GM12864 (cell line): ENCODE measurements around the gene RTEL1.

Experiments
- DNase-seq: peaks from one replicate; pipeline ENCODE4 v3.0.0-alpha.2; 2011; ENCODE audit warnings: low read depth
- H3K4me3 ChIP-seq: 2 replicates; pipeline ENCODE4 v1.5.1; 2011; ENCODE audit warnings: mild to moderate bottlenecking, low read depth, low read length, control low read depth
- TF ChIP-seq, protein P1 (sequence below): IDR thresholded peaks from 2 replicates; pipeline ENCODE4 v1.5.1; 2011; ENCODE audit warnings: low read depth, mild to moderate bottlenecking, moderate library complexity, low read length, control low read depth, inconsistent platforms; ENCODE audit errors: missing control alignments

RTEL1 gene

DNA sequence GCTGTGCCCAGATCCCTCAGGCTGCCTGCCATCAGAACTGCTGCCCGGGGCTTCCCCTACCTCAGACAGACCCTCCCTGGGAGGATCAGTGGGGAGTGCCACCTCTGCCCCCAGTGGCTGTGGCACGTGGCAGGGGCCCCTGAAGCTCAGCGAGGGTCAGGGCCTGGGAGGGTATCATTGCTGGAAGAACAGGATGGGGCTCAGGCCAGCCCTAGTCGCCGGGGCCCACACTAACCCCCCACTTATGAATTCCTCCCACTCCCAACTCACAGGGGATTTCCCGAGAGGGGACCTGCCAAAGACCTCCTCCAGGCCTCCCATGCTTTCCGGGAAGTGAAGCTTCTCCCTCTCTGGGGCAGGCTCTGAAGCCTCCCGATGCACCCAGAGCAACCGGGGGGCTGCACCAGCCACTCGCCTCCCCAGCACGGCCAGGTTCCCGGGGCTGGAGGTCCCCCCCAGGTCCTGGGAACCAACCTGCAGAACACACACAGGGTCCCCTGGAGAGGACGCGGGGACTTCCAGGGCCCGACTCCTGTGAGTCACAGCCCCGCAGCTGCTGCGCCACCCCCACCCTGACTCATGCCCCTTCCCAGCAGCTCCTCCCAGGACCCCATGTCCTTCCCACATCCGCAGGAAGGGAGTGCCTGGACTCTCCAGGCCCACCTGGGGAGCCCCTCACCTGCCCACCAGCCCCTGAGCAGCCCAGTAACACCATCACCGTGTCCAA is 40.8 kb downstream of the RTEL1 start:
- H3K4me3 ChIP-seq = no peak overlapping the region
- DNase-seq = no peak
- TF ChIP-seq, protein P1, sequence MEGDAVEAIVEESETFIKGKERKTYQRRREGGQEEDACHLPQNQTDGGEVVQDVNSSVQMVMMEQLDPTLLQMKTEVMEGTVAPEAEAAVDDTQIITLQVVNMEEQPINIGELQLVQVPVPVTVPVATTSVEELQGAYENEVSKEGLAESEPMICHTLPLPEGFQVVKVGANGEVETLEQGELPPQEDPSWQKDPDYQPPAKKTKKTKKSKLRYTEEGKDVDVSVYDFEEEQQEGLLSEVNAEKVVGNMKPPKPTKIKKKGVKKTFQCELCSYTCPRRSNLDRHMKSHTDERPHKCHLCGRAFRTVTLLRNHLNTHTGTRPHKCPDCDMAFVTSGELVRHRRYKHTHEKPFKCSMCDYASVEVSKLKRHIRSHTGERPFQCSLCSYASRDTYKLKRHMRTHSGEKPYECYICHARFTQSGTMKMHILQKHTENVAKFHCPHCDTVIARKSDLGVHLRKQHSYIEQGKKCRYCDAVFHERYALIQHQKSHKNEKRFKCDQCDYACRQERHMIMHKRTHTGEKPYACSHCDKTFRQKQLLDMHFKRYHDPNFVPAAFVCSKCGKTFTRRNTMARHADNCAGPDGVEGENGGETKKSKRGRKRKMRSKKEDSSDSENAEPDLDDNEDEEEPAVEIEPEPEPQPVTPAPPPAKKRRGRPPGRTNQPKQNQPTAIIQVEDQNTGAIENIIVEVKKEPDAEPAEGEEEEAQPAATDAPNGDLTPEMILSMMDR = no peak

DNA sequence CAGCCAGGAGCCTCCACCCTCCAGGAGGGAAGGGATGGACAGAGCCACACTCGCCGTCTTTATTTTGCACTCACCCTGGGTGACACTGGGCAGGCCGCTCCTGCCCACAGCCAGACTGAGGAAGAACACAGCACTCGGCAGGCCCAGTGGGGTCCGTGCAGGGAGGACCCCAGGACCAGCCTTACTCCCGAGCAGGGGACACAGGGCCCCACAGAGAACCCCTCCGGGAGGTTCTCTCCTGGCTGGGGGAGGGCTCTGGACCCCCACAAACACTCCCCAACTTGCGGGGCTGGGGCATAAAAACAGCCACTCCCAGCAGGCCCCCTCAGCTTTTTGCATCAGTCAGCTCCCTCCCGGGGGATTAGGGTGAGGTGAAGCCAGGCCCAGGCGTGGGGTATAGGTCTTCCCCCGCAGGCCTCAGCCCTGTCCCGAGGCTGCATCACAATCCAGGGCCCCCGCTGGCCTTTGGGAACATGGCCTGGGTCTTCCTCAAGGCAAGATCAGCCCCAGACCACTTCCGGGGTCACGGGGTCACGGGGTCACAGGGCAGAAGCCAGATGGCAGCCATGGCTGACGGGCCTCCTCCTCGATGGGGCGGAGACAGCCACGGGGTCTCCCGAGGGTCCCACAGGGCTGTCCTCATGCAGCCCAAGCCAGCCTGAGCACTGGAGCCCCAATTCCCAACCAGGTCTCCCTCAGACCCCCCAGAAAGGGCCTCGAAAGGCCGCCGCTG is 41.5 kb downstream of the RTEL1 start:
- H3K4me3 ChIP-seq = no peak overlapping the region
- TF ChIP-seq, protein P1 = no peak
- no peak for DNase-seq

DNA sequence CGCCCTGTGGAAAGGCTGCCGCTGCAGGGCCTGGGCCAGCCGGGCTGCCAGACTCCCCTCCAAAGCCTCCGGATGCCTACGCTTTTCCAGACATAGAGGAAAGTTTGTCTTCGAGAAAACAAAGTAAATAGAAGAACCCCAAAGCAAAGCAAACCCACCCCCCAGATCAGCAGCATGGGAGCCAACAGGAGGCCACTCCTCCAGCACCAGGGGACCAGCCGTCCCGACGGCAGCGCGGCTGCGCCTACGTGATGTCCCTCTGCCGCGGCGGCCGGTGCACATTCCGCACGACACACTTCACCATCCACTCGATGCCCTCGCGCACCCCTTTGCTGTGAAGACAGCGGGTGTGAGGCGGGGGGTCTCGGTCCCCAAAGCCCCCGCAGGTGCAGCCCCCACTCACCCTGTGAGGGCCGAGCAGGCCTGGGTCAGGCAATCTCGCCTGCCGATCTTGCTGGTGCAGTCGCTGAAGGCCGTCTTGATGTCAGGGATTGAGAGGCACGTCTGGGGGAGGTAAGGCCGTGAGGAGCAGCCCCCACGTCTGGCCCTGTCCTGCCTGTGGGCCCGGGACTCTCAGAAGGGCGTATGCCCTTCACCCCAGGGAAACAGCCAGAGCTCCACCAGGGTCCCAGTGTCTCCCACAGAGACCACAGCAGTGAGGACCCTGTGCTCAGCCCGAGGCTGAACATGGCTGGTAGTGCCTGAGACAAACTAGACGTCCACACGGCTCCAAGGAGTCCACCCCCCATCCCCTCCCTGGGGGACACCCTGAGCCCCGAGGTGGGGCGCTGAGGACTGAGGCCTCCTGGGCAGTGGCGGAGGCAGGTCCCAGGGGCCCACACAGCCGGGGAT is 42.3 kb downstream of the RTEL1 start:
- no peak overlapping the region for H3K4me3 ChIP-seq
- no peak for DNase-seq
- TF ChIP-seq, protein P1 = no peak

DNA sequence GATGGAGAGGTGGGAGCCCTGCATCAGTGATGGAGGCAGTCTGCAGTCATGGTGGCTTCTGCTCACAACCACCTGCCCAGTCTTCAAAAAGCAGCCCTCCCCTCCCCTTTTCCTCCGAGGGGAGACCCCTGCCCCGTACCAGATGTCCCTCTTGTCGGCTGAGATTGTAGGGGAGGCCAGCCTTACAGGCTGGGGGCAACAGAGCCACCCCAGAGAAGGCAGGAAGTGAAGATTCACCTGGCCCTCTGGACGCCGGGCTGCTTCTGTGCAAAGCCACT is 42.9 kb downstream of the RTEL1 start:
- TF ChIP-seq, protein P1 = no peak
- no peak for DNase-seq

DNA sequence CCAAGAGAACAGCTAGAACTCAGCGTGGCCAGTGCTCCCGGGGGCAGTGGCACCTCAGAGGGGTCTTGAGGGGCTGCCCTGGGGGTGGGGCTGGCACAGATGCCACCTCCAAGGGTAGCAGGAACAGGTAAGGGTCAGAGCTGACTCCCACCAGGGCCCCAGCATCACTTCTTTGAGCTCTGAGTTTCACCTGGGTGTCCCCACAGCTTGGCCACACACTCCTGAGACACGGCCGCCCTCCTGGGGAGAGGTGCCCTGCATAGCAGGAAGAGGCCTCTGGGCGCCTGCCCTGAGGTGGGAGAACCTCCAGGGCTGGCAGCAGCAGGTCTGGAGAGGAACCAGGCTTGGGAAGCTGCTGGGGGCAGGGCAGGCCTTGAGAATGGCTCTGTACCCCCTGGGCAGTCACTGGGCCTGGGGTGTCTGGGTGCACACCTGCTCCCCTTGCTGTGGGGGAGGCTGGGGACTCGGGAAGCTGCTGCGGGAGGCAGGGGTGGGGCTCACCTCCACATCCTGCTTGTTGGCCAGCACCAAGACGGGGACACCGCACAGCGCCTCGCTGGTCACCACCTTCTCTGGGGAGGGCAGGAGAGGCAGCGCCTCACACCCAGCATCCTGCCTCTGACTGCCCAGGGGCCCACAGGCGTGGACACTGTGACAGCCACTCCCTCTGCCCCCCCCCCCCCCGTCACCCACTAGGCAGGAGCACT is 43.4 kb downstream of the RTEL1 start:
- TF ChIP-seq, protein P1 = no peak
- DNase-seq = no peak
- no peak overlapping the region for H3K4me3 ChIP-seq

More for the DNA sequence above, 42.9 kb downstream of the RTEL1 start:
- H3K4me3 ChIP-seq = no peak overlapping the region

DNA sequence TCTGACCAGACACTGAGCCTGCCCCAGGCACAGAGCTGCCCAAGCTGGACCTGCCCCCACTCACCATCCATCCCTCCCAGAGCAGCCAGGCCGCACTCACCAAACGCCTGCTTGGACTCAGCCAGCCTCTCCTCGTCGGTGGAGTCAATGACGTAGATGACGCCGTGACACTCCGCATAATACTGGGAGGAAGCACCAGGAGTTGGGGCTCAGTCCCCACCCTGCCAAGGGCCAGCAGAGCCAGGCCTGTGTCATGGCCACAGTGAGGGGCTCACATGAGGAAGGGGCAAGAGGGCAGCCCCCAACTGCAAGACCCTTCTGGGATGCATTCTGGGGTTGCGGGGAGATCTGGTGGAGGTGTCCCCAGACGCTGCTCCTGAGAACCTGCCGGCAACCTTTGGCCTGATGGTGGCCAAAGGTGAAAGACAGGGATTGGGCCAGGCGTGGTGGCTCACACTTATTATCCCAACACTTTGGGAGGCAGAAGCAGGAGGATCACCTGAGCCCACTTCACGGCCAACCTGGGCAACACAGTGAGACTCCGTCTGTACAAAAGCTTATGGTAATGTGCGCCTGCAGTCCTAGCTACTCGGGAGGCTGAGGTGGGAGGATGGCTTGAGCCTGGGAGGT is 44.0 kb downstream of the RTEL1 start:
- TF ChIP-seq, protein P1 = no peak
- DNase-seq = no peak
- H3K4me3 ChIP-seq = no peak overlapping the region
